ENCODE data around the gene CCDC97.

Gene CCDC97

GRCh38 chr19:41330481-41330880, 20.5 kb downstream of the CCDC97 start:
- no peak for ATAC-seq
- TF ChIP-seq BACH2 (CRISPR knock-in tag; IDR thresholded peaks at IDR 0.05; ENCODE audit: borderline replicate concordance) (no peak), ZC3H10 (CRISPR knock-in tag; IDR thresholded peaks at IDR 0.05) (no peak), ZNF70 (CRISPR knock-in tag; IDR thresholded peaks at IDR 0.05) (no peak), TSHZ2 (CRISPR knock-in tag; IDR thresholded peaks at IDR 0.05) (no peak), ZFP3 (CRISPR knock-in tag; IDR thresholded peaks at IDR 0.05) (no peak), PPARA (CRISPR knock-in tag; IDR thresholded peaks at IDR 0.05; ENCODE audit: borderline replicate concordance) (no peak), ARNTL (CRISPR knock-in tag; IDR thresholded peaks at IDR 0.05; ENCODE audit: borderline replicate concordance, low read depth) (no peak), CSRNP3 (CRISPR knock-in tag; IDR thresholded peaks at IDR 0.05) (no peak), ZNF8 (CRISPR knock-in tag; IDR thresholded peaks at IDR 0.05) (no peak)

GRCh38 chr19:41330946-41331678, 21.1 kb downstream of the CCDC97 start:
- no peak for TF ChIP-seq ZNF70 (CRISPR knock-in tag; IDR thresholded peaks at IDR 0.05)
- TF ChIP-seq ZC3H10 (CRISPR knock-in tag; IDR thresholded peaks at IDR 0.05): no peak
- no peak for TF ChIP-seq POU6F1 (CRISPR knock-in tag; IDR thresholded peaks at IDR 0.05; ENCODE audit: borderline replicate concordance, low read depth)
- TF ChIP-seq GLIS3 (CRISPR knock-in tag; IDR thresholded peaks at IDR 0.05): no peak
- TF ChIP-seq TSHZ2 (CRISPR knock-in tag; IDR thresholded peaks at IDR 0.05): no peak
- no peak for ATAC-seq

- TF ChIP-seq GLIS3 (CRISPR knock-in tag; IDR thresholded peaks at IDR 0.05) (no peak), TOX (CRISPR knock-in tag; IDR thresholded peaks at IDR 0.05; ENCODE audit: borderline replicate concordance) (no peak), PATZ1 (CRISPR knock-in tag; IDR thresholded peaks at IDR 0.05; ENCODE audit: borderline replicate concordance) (no peak), POU6F1 (CRISPR knock-in tag; IDR thresholded peaks at IDR 0.05; ENCODE audit: borderline replicate concordance, low read depth) (no peak), TCF4 (CRISPR knock-in tag; IDR thresholded peaks at IDR 0.05; ENCODE audit: borderline replicate concordance) (no peak), ZNF565 (CRISPR knock-in tag; conservative IDR thresholded peaks at IDR 0.05; ENCODE audit: low read depth) (no peak), CSDC2 (CRISPR knock-in tag; IDR thresholded peaks at IDR 0.05) (no peak), BACH2 (CRISPR knock-in tag; IDR thresholded peaks at IDR 0.05; ENCODE audit: borderline replicate concordance) (no peak), ARNTL (CRISPR knock-in tag; IDR thresholded peaks at IDR 0.05; ENCODE audit: borderline replicate concordance, low read depth) (no peak), OSR1 (CRISPR knock-in tag; IDR thresholded peaks at IDR 0.05) (no peak), SNAI2 (CRISPR knock-in tag; IDR thresholded peaks at IDR 0.05) (no peak), TSHZ2 (CRISPR knock-in tag; IDR thresholded peaks at IDR 0.05) (no peak), ZNF8 (CRISPR knock-in tag; IDR thresholded peaks at IDR 0.05) (no peak)
- no peak for ATAC-seq
Observed at GRCh38 chr19:41332000-41332399, 22.0 kb downstream of the CCDC97 start.

Data from SK-N-SH treated with all-trans-retinoic acid at 6 μM for 48 hours (cell line).